ENCODE data around the gene OR10A2.
"Not testable (repeated sequence)": the region's sequence is repeated elsewhere in the genome, so short reads cannot be mapped to it uniquely, and the experiment has no call there.

The OR10A2 gene, protein sequence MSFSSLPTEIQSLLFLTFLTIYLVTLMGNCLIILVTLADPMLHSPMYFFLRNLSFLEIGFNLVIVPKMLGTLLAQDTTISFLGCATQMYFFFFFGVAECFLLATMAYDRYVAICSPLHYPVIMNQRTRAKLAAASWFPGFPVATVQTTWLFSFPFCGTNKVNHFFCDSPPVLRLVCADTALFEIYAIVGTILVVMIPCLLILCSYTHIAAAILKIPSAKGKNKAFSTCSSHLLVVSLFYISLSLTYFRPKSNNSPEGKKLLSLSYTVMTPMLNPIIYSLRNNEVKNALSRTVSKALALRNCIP

DNA sequence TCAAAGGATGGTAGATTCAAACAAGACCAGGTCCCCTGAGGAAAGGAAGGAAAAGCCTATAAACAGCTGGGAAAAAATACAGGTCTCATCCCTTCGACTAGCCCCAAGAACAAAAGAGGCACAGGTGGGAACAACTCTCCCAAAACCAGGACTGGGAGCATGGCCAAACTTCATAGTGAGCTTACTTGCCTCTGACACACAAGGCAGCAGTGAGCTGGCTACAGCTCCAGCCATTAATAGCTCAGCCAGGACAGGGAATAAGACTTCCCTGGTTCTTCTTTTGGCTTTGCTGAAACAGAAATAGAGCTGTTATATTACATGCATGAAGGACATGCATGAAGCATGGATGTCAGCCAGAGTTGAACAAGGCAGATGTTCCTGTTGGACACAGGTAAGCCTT is at the start of gene OR10A2:
TSS of gene OR10A2 (plus strand) at position 97 of the 400 bp plus-strand sequence. CDS start 6,698 bp downstream, outside the sequence.
- no peak for DNase-seq

DNA sequence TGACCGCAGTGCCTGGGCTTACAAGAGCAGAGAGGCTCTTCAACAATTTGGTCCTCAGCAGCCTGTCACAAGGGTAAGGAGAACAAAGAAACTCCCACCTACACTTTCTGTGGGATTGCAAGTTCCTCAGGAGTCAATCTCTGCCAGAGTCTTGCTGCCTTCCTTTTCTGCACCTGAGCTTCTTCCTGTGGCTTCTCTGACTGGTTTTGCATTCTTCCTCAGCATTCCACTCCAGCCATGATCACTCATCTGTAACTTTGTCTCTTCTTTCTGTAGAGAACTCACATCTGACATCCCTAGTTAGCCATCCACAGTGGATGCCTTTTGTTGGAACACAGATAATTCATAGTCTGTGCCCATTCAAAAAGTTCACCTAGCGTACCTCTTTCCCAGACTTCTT is 49.2 kb upstream of the OR10A2 start:
- no peak for DNase-seq

DNA sequence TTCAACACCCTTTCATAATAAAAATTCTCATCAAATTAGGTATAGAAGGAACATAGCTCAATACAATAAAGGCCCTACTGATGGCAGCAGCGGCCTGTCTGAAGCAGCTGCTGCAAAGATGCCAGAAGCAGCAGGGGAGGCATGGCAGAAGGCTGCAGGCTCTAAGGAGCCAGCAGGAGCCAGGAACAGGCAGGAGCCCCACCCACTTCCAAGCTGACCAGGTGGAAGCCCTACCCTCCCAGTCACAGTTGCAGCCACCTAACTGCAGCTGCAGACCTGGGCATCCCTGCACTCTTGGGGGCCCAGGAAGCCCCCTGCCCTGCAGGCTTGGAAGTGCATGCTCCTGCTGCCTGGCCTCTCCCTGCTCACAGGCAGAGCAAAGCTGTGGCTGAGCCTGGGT is 45.2 kb upstream of the OR10A2 start:
- no peak for DNase-seq

DNA sequence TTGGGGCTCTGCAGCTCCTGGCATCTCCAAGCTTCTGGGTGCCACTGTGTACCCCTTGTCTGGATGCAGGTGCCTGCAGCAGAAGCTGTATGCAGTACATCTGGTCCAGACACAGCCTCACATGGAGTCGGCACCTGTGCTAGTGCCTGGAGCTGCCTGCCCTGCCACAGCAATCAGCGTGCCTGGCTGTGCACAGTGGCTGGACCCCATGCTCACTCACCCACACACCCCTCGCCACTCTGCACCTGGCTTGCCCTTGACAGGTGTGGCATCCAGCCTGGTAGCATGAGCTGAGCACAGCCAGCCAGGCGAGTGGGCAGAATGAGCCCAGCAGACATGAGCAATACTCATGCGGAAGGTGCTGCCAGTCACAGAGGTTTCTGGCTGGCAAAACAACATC is 43.9 kb upstream of the OR10A2 start:
- no peak for DNase-seq

DNA sequence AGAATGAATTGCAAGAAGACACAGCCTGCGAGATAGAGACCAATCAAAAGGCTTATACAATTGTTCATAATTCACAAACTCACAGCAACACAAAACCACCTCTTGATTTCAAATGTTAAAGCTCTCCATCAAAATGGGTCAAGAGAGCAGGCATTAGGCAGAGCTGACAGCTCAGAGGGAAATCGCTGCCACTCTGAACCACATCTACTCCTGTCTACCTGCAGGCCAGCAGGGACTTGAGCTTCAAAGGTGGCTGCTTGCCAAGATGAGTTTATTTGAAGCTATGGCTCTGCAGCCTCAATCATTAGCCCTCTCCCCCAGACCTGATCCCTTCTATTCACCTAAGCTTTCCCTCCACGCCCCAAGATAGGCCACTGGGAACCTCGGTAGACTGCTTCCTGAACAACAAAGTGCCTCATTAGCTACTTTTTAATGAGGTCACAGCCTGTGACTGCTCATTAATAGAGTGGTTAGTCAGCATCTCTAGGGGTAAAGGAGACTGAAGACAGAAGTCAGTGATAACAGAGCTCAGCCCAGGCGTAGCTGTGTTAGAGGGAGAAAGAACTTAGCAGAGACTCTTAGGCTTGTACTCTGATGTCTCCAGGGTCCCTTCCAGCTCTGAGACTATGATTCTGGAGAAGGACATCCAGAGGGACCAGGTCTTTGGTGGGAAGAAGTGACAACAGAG is 38.6 kb upstream of the OR10A2 start:
- DNase-seq: no peak

DNA sequence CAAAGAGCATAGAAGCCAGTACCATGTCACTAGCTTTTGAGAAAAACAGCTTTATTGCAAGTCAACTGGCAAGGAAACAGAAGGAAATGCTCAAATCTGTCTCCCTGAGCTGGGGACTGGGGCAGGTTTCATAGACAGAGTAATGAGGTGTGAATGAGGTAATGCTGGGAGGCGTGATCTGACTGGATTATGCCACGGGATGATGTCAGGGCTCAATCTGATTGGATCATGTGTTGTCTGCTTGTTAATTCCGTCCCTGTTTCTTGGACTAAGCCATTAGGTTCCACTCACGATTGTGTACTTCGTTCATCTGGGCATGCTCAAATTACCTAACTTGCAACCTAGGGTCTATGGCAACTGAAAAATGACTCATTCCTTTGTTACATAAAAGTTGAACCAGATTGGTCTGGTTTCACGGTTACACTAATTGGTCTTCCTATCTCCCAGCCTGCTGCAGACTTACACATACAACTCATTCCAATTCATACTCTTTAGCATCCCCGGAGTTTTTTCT is 37.6 kb upstream of the OR10A2 start:
- no peak for DNase-seq

DNA sequence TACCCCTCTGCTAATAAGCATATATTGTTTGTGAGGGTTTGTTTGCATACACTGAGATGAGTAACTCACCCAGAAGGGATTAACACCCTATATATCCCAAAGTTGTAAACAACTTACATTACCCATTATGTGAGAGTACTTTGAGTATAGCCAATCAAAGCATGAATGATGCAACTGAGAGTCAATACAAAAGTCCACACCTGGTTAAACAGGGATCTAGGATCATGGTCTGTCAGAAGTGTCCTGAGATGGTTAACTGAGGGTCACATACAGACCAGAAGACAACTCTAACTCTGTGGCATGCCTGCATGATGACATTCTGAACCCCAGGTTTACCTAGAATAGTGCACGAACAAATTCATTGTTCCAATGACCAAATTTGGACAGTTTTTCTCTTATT is 34.8 kb upstream of the OR10A2 start:
- DNase-seq: no peak

DNA sequence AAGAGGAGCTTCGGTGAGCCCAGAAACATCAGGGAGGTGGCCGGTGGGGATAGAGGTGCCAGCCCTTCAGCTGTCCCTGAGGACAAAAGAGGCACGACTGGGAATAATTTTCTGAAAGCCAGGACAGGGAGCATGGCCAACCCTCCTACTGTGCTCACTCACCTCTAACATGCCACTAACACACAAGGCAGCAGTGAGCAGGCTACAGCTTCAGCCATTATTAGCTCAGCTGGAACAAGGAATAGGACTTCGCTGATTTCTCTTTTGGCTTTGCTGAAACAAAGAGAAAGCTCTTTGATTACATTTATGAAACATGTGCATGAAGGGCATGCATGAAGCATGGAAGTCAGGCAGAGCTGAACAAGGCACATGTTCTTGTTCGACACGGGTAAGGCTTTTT is 29.5 kb upstream of the OR10A2 start:
- no peak for DNase-seq

DNA sequence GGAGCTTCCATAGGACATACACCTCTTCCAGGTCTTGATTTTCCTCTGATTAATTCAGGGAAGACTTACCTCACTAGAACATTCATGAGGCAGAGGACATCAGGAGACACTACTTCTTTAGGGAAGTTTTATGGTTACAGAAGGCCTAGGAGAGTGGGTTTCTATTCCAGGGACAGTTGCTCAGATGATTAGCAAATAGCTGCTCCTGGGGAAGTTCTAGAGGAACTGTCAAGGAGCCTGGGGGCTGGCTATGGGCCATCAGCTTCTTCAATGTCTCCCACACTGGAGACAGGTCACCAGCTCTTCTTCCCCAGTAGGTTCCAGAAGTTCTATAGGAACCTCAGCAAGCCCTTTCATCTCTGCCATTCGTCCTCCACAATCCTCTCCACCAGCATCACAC is 28.8 kb upstream of the OR10A2 start:
- DNase-seq: no peak

DNA sequence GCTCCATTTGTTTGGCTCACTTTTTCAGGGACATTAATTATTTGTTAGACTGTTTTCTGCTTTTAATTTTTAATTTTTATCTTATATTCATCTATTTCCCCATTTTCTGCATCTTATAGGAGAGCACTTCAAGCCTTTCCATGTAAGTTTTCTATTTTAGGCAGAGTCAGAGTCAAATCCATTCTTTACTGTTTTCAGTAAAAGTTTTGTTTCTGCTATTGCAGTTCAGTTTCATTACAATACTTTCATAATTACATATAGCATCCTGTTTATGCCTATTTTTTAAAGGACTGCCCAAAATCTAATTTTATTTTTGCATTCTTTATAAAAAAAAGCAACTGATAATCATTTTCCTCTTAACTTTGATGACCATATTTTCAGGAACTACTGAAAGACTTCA is 21.2 kb upstream of the OR10A2 start:
- DNase-seq: no peak

DNA sequence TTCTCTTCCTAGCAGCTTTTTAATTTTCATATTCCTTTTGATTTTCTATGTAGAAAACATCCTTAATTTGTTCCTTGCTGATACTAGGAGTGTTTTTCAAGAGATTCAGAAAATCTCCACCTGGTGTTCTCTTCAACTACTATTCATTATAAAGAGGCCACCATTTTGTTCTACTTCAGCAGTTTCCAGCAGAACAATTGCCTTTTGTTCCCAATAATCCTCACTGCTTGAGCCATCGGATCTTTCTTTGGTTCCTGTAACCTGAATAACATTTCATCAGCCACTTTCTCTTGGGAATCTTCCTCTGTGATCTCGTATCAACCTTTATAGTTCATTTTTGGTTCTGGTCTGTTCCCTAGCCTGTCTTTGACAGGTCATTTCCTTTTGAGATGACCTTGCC is 19.2 kb upstream of the OR10A2 start:
- DNase-seq: no peak

DNA sequence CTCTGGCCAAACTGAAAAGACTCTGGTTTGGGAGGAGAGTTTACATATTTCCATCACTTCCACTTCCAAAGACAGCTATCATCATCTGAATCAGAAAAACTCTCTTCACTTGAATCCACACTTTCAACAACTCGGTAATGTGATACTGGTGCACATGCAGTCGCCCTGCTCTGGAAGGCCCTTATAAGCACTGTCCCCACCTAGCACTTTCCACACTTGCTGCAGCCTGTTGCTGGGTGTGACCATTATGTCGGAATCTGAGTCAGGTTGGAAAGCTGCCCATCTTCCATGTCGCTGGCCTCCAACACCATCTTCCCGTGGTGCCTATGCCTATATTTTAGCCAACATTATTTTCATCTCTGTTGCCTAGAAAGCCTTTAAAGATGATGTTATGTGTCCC is 18.5 kb upstream of the OR10A2 start:
- DNase-seq: no peak

DNA sequence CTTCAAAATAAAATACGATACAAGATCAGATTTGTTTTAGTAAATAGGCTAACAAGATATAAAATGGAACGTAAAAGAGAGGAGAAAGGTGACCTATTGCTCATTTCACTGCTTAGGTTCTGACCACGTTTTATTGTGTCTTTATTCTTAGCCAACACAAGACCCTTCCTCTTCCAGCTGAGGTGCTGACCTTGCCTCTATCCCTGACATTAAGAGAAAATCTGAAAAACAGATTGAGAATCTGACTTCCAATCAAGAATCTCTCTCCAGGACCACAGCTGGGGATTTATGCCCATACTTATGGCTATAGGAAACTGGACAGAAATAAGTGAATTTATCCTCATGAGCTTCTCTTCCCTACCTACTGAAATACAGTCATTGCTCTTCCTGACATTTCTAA is 17.5 kb upstream of the OR10A2 start, which contains the start of gene OR10A5:
TSS of gene OR10A5 (plus strand) at position 301 of the 400 bp plus-strand sequence. CDS start at position 301, 0 bp downstream.
- DNase-seq: no peak

DNA sequence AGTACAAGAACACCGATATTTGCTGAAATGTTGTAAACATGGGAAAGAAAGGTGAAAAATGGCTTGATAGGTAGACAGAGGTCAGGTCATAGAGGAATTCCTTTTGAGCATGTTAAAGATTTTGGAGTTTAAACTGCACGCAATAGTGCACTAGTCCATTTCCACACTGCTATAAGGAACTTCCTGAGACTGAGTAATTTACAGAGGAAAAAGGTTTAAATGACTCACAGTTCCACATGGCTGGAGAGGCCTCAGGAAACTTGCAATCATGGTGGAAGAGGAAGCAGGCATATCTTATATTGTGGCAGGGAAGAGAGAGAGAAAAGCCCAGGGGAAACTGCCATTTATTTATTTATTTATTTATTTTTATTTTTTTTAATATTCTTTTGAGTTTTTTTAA is 12.3 kb upstream of the OR10A2 start:
- no peak for DNase-seq

DNA sequence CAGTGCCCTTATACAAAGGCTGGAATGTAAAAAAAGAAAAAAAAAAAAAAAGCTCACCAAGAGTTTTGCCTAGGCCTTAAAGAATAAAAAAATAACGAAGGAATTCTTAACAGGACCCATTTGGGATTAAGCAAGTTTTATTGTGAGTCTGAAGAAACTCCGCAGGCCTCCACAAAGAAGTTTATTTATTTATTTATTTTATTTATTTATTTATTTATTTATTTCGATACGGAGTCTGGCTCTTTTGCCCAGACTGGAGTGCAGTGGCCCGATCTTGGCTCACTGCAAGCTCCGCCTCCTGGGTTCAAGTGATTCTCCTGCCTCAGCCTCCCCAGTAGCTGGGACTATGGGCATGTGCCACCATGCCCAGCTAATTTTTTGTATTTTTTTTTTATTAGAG is 8.1 kb upstream of the OR10A2 start:
- not testable (repeated sequence) for DNase-seq

DNA sequence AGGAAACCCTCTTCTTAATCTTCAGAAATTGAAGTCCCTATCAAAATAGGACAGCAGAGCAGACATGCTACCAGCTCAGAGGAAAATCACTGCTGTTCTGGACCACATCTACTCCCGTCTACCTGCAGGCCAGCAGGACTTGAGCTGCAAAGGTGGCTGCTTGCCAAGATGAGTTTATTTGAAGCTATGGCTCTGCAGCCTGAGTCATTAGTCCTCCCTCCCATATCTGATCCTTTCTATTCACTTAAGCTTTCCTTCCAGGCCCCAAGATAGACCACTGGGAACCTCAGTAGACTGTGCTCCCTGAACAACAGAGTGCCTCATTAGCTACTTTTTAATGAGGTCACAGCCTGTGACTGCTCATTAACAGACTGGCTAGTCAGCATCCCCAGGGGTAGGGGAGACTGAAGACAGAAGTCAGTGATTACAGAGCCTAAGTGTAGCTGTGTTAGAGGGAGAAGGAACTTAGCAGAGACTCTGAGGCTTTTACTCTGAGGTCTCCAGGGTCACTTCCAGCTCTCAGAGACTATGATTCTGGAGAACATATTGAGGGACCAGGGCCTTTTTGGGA is 6.8 kb upstream of the OR10A2 start:
- DNase-seq: no peak

DNA sequence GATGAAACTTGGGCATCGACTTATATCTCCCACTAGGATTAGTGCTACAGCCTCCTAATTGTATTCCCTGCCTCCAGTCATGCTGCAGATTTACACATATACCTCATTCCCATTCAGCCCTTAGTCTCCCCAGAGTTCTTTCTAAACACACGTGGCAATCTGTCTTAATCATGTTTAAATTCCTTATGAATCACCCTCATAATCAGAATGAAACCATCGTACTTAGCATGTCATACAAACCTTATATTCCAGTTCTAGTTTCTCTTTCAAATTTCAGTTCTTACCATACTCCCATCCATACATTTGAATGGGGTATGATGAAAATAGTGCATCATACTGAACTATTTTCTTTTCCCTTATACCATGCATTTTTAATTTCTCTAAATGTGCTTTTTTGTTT is 6.0 kb upstream of the OR10A2 start:
- DNase-seq: no peak

DNA sequence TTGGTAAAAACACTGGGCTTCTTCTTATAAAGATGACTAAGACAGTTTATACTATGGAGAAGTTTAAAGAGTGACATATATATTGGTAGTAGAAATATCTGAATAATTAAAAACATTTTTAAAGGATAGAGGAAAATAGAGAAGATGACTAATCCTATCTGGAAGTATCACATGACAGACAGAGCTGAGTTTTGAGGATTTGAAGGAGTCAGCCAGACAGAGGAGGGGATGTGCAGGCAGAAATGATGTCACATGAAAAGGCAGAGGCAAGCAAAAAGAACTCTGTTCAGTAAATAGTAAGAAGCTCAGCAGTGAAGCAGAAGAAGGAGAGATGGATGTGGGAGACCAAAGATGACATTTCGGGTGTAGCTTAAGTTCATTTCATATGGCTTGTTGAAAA is 1.6 kb downstream of the OR10A2 start:
- DNase-seq: no peak

DNA sequence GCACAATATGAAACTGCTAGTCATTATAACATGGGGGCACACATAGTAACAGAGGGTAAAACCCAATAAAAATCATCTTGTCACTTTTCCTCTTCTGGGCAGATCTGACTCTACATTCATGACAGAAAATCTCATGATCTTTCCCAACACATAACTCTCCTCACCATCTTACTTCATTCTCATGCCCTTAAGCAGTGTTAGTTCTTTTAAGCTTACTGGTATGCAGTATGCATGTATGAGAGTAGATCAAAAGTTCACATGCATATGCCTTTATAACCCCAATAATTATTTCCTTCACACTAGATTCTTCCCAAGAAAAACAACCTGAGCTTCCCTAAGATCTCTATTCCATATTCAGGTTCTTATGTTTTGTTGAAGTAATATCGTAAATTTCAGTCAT is 8.4 kb downstream of the OR10A2 start:
- DNase-seq: no peak

DNA sequence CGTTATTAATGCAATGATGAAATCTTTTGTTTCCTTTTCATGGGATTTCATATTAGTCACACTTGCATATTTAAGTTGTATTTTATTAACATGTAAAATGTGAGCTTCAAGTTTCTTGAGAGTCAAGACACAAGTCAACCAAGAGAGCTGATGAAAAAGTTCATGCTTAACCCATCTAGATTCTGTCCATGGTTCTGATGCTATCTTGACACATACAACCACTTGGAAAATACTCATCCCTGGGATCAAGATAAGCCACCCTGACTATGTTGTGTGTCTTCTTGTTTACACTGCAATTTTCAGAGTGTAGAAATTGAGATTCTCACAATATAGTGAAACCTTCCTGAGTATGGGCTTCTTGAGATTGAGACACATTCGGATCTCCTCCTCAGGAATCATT is 12.9 kb downstream of the OR10A2 start:
- DNase-seq: no peak

DNA sequence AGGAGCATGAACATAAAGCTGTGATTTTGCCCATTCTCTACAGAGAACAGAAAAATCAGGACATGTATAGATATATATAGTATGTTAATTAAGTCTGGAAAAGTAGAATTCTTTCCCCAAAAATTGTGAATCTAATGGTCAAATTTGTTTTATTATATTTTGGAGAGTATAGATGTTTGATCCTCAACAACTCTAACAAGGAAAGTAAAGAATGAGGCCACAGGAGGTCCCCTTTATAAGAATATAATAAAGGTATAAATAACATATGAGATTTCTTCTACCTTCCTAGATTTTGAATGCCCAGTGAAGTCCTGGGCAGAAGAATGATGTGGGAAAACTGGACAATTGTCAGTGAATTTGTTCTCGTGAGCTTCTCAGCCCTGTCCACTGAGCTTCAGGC is 13.5 kb downstream of the OR10A2 start, which contains the start of gene OR10A4:
TSS of gene OR10A4 (plus strand) at position 301 of the 400 bp plus-strand sequence. CDS start at position 324, 23 bp downstream.
- DNase-seq: no peak

DNA sequence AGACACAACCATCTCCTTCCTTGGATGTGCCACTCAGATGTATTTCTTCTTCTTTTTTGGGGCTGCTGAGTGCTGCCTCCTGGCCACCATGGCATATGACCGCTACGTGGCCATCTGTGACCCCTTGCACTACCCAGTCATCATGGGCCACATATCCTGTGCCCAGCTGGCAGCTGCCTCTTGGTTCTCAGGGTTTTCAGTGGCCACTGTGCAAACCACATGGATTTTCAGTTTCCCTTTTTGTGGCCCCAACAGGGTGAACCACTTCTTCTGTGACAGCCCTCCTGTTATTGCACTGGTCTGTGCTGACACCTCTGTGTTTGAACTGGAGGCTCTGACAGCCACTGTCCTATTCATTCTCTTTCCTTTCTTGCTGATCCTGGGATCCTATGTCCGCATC is 14.1 kb downstream of the OR10A2 start:
- no peak for DNase-seq

DNA sequence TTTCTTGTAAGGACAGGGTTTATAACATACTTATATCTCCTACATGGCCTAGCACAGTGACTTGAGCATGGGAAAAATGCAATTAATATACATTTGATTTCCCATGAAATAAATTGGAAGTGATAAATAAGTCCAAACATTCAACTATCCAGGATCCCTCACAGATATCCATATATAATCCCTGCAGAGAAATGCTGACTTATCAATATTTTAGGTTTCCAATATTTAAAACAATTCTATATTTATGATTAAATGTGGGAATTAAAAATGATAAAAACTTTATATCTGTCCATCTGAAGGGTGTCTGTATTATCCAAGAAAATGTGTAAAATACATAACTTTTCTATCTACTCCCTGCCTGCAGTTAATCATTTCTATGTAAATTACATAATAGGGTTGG is 19.9 kb downstream of the OR10A2 start:
- DNase-seq: no peak

DNA sequence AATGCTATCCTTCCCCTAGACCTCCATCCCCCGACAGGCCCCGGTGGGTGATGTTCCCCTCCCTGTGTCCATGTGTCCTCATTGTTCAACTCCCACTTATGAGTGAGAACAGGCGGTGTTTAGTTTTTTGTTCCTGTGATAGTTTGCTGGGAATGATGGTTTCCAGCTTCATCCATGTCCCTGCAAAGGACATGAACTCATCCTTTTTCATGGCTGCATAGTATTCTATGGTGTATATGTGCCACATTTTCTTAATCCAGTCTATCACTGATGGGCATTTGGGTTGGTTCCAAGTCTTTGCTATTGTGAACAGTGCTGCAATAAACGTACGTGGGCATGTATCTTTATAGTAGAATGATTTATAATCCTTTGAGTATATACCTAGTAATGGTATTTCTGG is 24.9 kb downstream of the OR10A2 start:
- DNase-seq: not testable (repeated sequence)
